Breast epithelium (tissue), 3 donors: ENCODE data around the gene KRT27.

Experiments
- CTCF ChIP-seq, 3 donors: fragments of 450-650 bp; IDR thresholded peaks; one replicate each; pipeline ENCODE4 v1.5.1; 2016 to 2017; ENCODE audit warnings: antibody characterized with exemption in 3 of 3, mild to moderate bottlenecking in 3 of 3, moderate library complexity in 3 of 3
- POLR2A ChIP-seq: fragments of 450-650 bp; IDR thresholded peaks from one replicate; pipeline ENCODE4 v1.6.1; 2016; ENCODE audit warnings: antibody characterized with exemption, mild to moderate bottlenecking, moderate library complexity
- POLR2AphosphoS5 ChIP-seq, 3 donors: sonication (generic); formaldehyde crosslinking; IDR thresholded peaks; one replicate each; pipeline ENCODE4 v1.6.1; 2017; ENCODE audit warnings: antibody characterized with exemption in 3 of 3

- no peak for TF ChIP-seq CTCF (IDR thresholded peaks at IDR 0.05)
- no peak for TF ChIP-seq POLR2A
- no peak for TF ChIP-seq POLR2AphosphoS5 (IDR thresholded peaks at IDR 0.05)
These were observed 47.9 kb upstream of the KRT27 start for GRCh38 chr17:40830085-40830776.
